ENCODE results near the gene TMX4. TPM values are rescaled to one million over a fixed set of nuclear protein-coding genes. Genes with fewer than 3 reads are reported as not detected.

The TMX4 gene
- total RNA-seq, 1 experiment from 2014 or later: 12.0 TPM

GRCh38 chr20:7971536-7972280 lies 47.9 kb downstream of the TMX4 start:
- CTCF ChIA-PET: no interaction called here
- TF ChIP-seq SRF (IDR thresholded peaks at IDR 0.05; ENCODE audit: low read depth) (no peak), EZH2phosphoT487 (IDR thresholded peaks at IDR 0.05; ENCODE audit: borderline replicate concordance) (no peak), CBX3 (IDR thresholded peaks at IDR 0.05; ENCODE audit: low read depth) (no peak), MAX (IDR thresholded peaks at IDR 0.05) (no peak), EGR1 (IDR thresholded peaks at IDR 0.05; ENCODE audit: low read depth) (no peak), SIN3A (IDR thresholded peaks at IDR 0.05; ENCODE audit: low read depth) (no peak), JUND (IDR thresholded peaks at IDR 0.05) (no peak), ZFX (IDR thresholded peaks at IDR 0.05) (no peak), ELF1 (IDR thresholded peaks at IDR 0.05; ENCODE audit: borderline replicate concordance, low read depth) (no peak), TCF7L2 (IDR thresholded peaks at IDR 0.05; ENCODE audit: borderline replicate concordance, extremely low read depth, insufficient read depth, insufficient read length) (no peak), SP1 (IDR thresholded peaks at IDR 0.05; ENCODE audit: low read depth) (no peak), POLR2A (IDR thresholded peaks at IDR 0.05; ENCODE audit: borderline replicate concordance, extremely low read depth, insufficient read depth, insufficient read length) (no peak), CTCF (IDR thresholded peaks at IDR 0.05 in 2 of 3, conservative IDR thresholded peaks at IDR 0.05 in 1 of 3; ENCODE audit: borderline replicate concordance in 1 of 3, insufficient read depth in 1 of 3, low read depth in 2 of 3, low read length in 2 of 3) (no peak), YY1 (IDR thresholded peaks at IDR 0.05; ENCODE audit: extremely low read depth, insufficient replicate concordance, low read depth, low read length) (no peak)
- TF ChIP-seq, protein P1, sequence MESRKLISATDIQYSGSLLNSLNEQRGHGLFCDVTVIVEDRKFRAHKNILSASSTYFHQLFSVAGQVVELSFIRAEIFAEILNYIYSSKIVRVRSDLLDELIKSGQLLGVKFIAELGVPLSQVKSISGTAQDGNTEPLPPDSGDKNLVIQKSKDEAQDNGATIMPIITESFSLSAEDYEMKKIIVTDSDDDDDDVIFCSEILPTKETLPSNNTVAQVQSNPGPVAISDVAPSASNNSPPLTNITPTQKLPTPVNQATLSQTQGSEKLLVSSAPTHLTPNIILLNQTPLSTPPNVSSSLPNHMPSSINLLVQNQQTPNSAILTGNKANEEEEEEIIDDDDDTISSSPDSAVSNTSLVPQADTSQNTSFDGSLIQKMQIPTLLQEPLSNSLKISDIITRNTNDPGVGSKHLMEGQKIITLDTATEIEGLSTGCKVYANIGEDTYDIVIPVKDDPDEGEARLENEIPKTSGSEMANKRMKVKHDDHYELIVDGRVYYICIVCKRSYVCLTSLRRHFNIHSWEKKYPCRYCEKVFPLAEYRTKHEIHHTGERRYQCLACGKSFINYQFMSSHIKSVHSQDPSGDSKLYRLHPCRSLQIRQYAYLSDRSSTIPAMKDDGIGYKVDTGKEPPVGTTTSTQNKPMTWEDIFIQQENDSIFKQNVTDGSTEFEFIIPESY (IDR thresholded peaks at IDR 0.05; ENCODE audit: extremely low read depth, insufficient replicate concordance, low read length): no peak
- TF ChIP-seq, protein P2, sequence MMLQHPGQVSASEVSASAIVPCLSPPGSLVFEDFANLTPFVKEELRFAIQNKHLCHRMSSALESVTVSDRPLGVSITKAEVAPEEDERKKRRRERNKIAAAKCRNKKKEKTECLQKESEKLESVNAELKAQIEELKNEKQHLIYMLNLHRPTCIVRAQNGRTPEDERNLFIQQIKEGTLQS (IDR thresholded peaks at IDR 0.05): no peak

More at GRCh38 chr20:7971536-7972280, 47.9 kb downstream of the TMX4 start:
- no peaks in the 10 kb centered on the region for H3K79me2 ChIP-seq (ENCODE audit: insufficient read depth, low read length)
- H4K20me1 ChIP-seq (ENCODE audit: insufficient read depth): no peaks in the 10 kb centered on the region
- ATAC-seq (no peak), DNase-seq (ENCODE audit: low read depth, low spot score) (no peak)
- no TSS peak for BruUV-seq (replicated peaks)
- H3K4me2 ChIP-seq (ENCODE audit: low read length): no peak overlapping the region
- H3K9me3 ChIP-seq (ENCODE audit: control insufficient read depth in 1 of 2, insufficient read depth in 1 of 2, low read depth in 1 of 2, low read length in 2 of 2): no peaks in the 10 kb centered on the region
- no peak overlapping the region for H2AFZ ChIP-seq (ENCODE audit: low read depth, low read length, poor library complexity, severe bottlenecking)
- no peaks in the 10 kb centered on the region for H3K36me3 ChIP-seq (ENCODE audit: control insufficient read depth in 1 of 2, insufficient read depth in 2 of 2, low read length in 2 of 2)
- H3K4me1 ChIP-seq (ENCODE audit: control insufficient read depth in 1 of 2, insufficient read depth in 2 of 2, low read length in 2 of 2): no peaks in the 10 kb centered on the region
- no peak overlapping the region for H3K9ac ChIP-seq (ENCODE audit: low read length)
- no peaks in the 10 kb centered on the region for H3K27me3 ChIP-seq (ENCODE audit: insufficient read depth, low read length)
- POLR2A ChIA-PET: no interaction called here
- H3K27ac ChIP-seq (ENCODE audit: low read depth, low read length): no peak overlapping the region
- H3K4me3 ChIP-seq (replicated peaks in 1 of 2; ENCODE audit: low read depth in 1 of 2, low read length in 2 of 2): no peak overlapping the region
- no peaks in the 10 kb centered on the region for H3K9me2 ChIP-seq (ENCODE audit: insufficient read depth)
- RAD21 ChIA-PET (ENCODE audit: low non-redundant PET in 1 of 2, low total read pairs in 2 of 2, uncharacterized antibody in 2 of 2, unreplicated experiment in 2 of 2): no interaction called here
- intact Hi-C loops (cut with micrococcal nuclease): no loop called here

All from HCT116 (cell line).